Mesodermal cell (in vitro differentiated cells): Measurements from ENCODE around the gene POLA1.

ENCODE experiments used
- H3K27ac ChIP-seq: 2 replicates; pipeline ENCODE4 v1.7.0; 2013; ENCODE audit warnings: mild to moderate bottlenecking, low read depth, low read length, moderate library complexity; ENCODE audit not compliant: severe bottlenecking
- H3K36me3 ChIP-seq: 2 replicates; pipeline ENCODE4 v1.7.1; 2013; ENCODE audit warnings: mild to moderate bottlenecking, low read length, moderate library complexity; ENCODE audit not compliant: control insufficient read depth, insufficient read depth
- H3K4me1 ChIP-seq: one replicate; pipeline ENCODE4 v1.7.1; 2013; ENCODE audit warnings: mild to moderate bottlenecking, low read length; ENCODE audit not compliant: insufficient read depth, control insufficient read depth, poor library complexity, severe bottlenecking
- H3K4me3 ChIP-seq: 2 replicates; pipeline ENCODE4 v1.7.0; 2013; ENCODE audit warnings: low read length, control low read depth, mild to moderate bottlenecking; ENCODE audit not compliant: insufficient read depth, poor library complexity, severe bottlenecking; ENCODE audit errors: extremely low read depth
- H3K9me3 ChIP-seq: 2 replicates; pipeline ENCODE4 v1.7.1; 2013; ENCODE audit warnings: mild to moderate bottlenecking, low read length, moderate library complexity; ENCODE audit not compliant: control insufficient read depth
- WGBS, 2 experiments: methylation state at CpG; one replicate each; pipeline ENCODE4 v1.1.5; 2013; ENCODE audit warnings: missing lambda C conversion rate in 2 of 2; ENCODE audit not compliant: insufficient coverage in 2 of 2; 5-methylcytosine and 5-hydroxymethylcytosine counted together

The POLA1 gene

GRCh38 chrX:24990535-24990934, 296.8 kb downstream of the POLA1 start:
- WGBS, 2 experiments: 50 to 70% methylated on average over 4 of the region's 8 CpGs
- H3K4me1 ChIP-seq: no peaks in the 10 kb centered on the region
- H3K36me3 ChIP-seq: no peaks in the 10 kb centered on the region
- H3K9me3 ChIP-seq: no peaks in the 10 kb centered on the region
- no peak overlapping the region for H3K4me3 ChIP-seq
- H3K27ac ChIP-seq: no peak overlapping the region

GRCh38 chrX:24993879-24994278, 300.2 kb downstream of the POLA1 start:
- no peak overlapping the region for H3K4me3 ChIP-seq
- no peaks in the 10 kb centered on the region for H3K4me1 ChIP-seq
- no peak overlapping the region for H3K27ac ChIP-seq
- H3K36me3 ChIP-seq: no peaks in the 10 kb centered on the region
- H3K9me3 ChIP-seq: no peaks in the 10 kb centered on the region
- 44 to 80% methylated on average over 1 to 4 of the region's 8 CpGs for WGBS, 2 experiments

DNA sequence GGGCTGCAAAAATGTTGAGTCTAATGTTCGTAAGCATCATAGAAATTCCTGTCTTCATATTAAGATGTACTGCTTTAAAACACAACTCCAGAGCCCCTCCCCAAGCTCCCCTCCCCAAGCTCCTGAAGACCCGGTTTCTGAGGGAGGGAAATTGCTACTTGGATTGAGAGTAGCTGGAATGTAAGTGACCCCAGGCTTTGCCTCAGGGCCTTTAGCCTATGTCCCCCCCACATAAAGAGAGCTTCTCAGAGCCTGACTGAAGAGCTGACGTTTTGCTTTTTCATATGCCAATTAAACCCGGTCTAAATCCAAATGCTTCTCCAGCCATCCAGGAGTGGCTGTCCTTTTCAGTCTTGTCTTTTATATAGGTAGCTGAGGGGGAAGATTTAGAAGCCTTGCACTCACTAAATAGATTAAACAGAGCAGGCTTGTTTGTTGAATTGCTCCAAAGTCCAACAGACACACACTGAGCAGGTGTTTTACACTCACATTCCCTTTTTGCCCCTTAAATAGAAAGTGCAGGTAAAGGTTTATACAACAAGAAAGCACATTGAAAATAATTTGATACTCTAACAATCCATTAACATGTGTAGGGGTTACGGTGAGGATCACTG, 302.5 kb downstream of the POLA1 start:
- no CpG with 5 or more reads among the region's 5 CpGs for WGBS, 2 experiments
- no peak overlapping the region for H3K27ac ChIP-seq
- no peaks in the 10 kb centered on the region for H3K36me3 ChIP-seq

GRCh38 chrX:24999511-24999910, 305.8 kb downstream of the POLA1 start:
- no peak overlapping the region for H3K4me3 ChIP-seq
- no CpG with 5 or more reads among the region's 8 CpGs for WGBS, 2 experiments
- H3K36me3 ChIP-seq: no peaks in the 10 kb centered on the region
- H3K4me1 ChIP-seq: no peaks in the 10 kb centered on the region
- H3K27ac ChIP-seq: no peak overlapping the region
- H3K9me3 ChIP-seq: no peaks in the 10 kb centered on the region

More for the DNA sequence above, 302.5 kb downstream of the POLA1 start:
- no peaks in the 10 kb centered on the region for H3K4me1 ChIP-seq
- no peaks in the 10 kb centered on the region for H3K9me3 ChIP-seq
- H3K4me3 ChIP-seq: no peak overlapping the region

- 3 to 4% methylated on average over 9 to 16 of the region's 65 CpGs for WGBS, 2 experiments
- no peaks in the 10 kb centered on the region for H3K4me1 ChIP-seq
- no peaks in the 10 kb centered on the region for H3K36me3 ChIP-seq
- no peak overlapping the region for H3K27ac ChIP-seq
- H3K9me3 ChIP-seq: no peaks in the 10 kb centered on the region
- no peak overlapping the region for H3K4me3 ChIP-seq
Measured at GRCh38 chrX:25001808-25002660, 308.3 kb downstream of the POLA1 start.

- WGBS, 2 experiments: no CpG with 5 or more reads among the region's 33 CpGs
- Histone ChIP-seq H3K36me3 (no peaks in the 10 kb centered on the region), H3K27ac (no peak overlapping the region), H3K4me3 (no peak overlapping the region), H3K4me1 (no peaks in the 10 kb centered on the region), H3K9me3 (no peaks in the 10 kb centered on the region)
Measured at GRCh38 chrX:25002661-25003020, 308.9 kb downstream of the POLA1 start.

- Histone ChIP-seq H3K9me3 (no peaks in the 10 kb centered on the region), H3K4me1 (no peaks in the 10 kb centered on the region), H3K27ac (no peak overlapping the region), H3K36me3 (no peaks in the 10 kb centered on the region), H3K4me3 (no peak overlapping the region)
- WGBS, 2 experiments: 1% methylated on average over 24 of the region's 40 CpGs; no CpG with 5 or more reads in 1 of the 2 experiments
Measured at GRCh38 chrX:25003066-25003849, 309.5 kb downstream of the POLA1 start.

DNA sequence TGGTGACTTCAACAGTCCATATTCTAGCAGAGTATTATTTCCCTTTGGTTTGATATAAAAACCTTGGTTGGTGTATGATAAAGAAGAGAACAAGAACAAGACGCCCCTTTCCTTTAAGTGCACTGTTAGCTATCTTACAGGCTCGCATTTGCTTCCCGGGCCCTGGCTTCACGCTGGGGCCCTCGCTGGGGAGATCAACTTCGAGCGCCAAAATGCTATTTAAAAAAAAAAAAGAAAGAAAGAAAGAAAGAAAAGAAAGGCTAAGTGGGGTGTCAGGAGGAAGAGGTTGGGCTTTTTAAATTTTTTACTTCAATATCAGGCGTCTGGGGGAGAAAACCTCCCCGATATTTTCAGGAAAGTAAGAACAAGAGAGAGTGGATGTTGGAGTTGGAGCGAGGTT, 310.3 kb downstream of the POLA1 start:
- no peaks in the 10 kb centered on the region for H3K4me1 ChIP-seq
- no peaks in the 10 kb centered on the region for H3K36me3 ChIP-seq
- no peaks in the 10 kb centered on the region for H3K9me3 ChIP-seq
- H3K27ac ChIP-seq: no peak overlapping the region
- H3K4me3 ChIP-seq: no peak overlapping the region
- WGBS, 2 experiments: 0% methylated on average over 3 of the region's 10 CpGs; no CpG with 5 or more reads in 1 of the 2 experiments

DNA sequence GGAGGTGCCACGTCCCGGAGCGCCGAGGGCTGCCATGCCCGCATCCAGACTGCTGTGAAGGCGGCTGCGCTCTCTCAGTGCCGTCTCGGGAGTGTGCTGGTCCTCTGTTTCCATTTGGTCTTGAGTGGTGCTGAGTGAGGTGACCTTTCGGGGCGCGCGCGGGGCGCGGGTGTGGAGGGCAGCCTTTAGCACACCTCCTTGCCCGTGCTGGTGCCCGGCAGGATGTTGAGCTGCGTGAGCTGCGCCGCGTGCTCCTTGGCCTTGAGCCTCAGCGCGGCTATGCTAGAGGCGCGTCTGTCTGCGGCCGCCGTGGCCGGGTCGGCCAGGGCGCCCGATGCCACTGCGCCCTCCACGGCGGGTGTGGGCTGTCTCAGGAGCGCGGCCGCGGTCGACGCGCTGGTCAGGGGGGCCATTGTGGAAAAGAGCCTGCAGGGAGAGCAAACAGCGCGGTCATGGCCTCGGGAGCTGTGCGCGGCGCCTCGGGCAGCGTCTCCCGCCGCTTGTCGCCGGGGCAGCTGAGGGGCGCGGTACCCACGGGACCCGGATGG, 310.8 kb downstream of the POLA1 start:
- no peaks in the 10 kb centered on the region for H3K4me1 ChIP-seq
- H3K9me3 ChIP-seq: no peaks in the 10 kb centered on the region
- H3K4me3 ChIP-seq: no peak overlapping the region
- no peak overlapping the region for H3K27ac ChIP-seq
- WGBS, 2 experiments: 1 to 2% methylated on average over 12 to 31 of the region's 59 CpGs
- H3K36me3 ChIP-seq: no peaks in the 10 kb centered on the region

DNA sequence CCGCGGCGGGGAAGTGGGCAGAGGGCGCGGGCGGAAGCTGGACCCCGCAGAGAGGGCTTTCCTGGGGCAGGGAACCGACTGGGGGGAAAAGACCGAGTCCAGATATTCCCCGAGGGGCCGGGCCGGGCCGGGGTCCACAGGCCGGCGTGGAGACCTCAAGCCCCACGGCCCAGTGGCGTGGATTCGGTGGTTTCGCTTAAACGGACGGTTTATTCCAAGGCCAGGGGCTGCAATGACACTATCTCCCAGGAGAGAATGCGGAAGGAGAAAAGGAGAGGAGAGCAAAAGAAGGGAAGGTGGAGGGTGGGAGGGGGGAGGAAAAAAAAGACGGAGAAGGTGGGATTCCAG, 311.3 kb downstream of the POLA1 start:
- no peaks in the 10 kb centered on the region for H3K9me3 ChIP-seq
- H3K27ac ChIP-seq: no peak overlapping the region
- no peak overlapping the region for H3K4me3 ChIP-seq
- no peaks in the 10 kb centered on the region for H3K36me3 ChIP-seq
- 0% methylated on average over 2 of the region's 23 CpGs; no CpG with 5 or more reads in 1 of the 2 experiments for WGBS, 2 experiments
- H3K4me1 ChIP-seq: no peaks in the 10 kb centered on the region
